Measurements from ENCODE around the gene TMX4.

Gene TMX4

GRCh38 chr20:7940341-7940740, 79.2 kb downstream of the TMX4 start, which contains the start of gene HAO1:
Gene HAO1 (minus strand): TSS chr20:7940458. CDS start chr20:7940422, 36 bp downstream.
- no peaks in the 10 kb centered on the region for H3K27me3 ChIP-seq (ENCODE audit: control insufficient read depth, insufficient read depth, low read length)
- H3K36me3 ChIP-seq (ENCODE audit: control insufficient read depth, insufficient read depth, low read length), result no peaks in the 10 kb centered on the region
- H3K9me3 ChIP-seq (ENCODE audit: control insufficient read depth, low read length), result no peaks in the 10 kb centered on the region
- H3K4me3 ChIP-seq (ENCODE audit: low read length), result no peak within 1 kb of the TSS
- no peak within 1 kb of the TSS for H3K9ac ChIP-seq (ENCODE audit: low read length)
- H3K4me1 ChIP-seq (ENCODE audit: control insufficient read depth, insufficient read depth, low read length), result no peaks in the 10 kb centered on the region

- H3K4me3 ChIP-seq (ENCODE audit: low read length), result no peak overlapping the region
- H3K9me3 ChIP-seq (ENCODE audit: control insufficient read depth, low read length), result no peaks in the 10 kb centered on the region
- H3K9ac ChIP-seq (ENCODE audit: low read length), result no peak overlapping the region
- no peaks in the 10 kb centered on the region for H3K36me3 ChIP-seq (ENCODE audit: control insufficient read depth, insufficient read depth, low read length)
- no peaks in the 10 kb centered on the region for H3K27me3 ChIP-seq (ENCODE audit: control insufficient read depth, insufficient read depth, low read length)
- H3K4me1 ChIP-seq (ENCODE audit: control insufficient read depth, insufficient read depth, low read length), result no peaks in the 10 kb centered on the region
Observed at GRCh38 chr20:7939663-7940062, 79.9 kb downstream of the TMX4 start.

- H3K4me3 ChIP-seq (ENCODE audit: low read length), result no peak overlapping the region
- no peak overlapping the region for H3K9ac ChIP-seq (ENCODE audit: low read length)
- H3K27me3 ChIP-seq (ENCODE audit: control insufficient read depth, insufficient read depth, low read length), result no peaks in the 10 kb centered on the region
- H3K36me3 ChIP-seq (ENCODE audit: control insufficient read depth, insufficient read depth, low read length), result no peaks in the 10 kb centered on the region
- H3K4me1 ChIP-seq (ENCODE audit: control insufficient read depth, insufficient read depth, low read length), result no peaks in the 10 kb centered on the region
- no peaks in the 10 kb centered on the region for H3K9me3 ChIP-seq (ENCODE audit: control insufficient read depth, low read length)
Observed at GRCh38 chr20:7938058-7938457, 81.5 kb downstream of the TMX4 start.

- H3K9me3 ChIP-seq (ENCODE audit: control insufficient read depth, low read length), result no peaks in the 10 kb centered on the region
- H3K4me1 ChIP-seq (ENCODE audit: control insufficient read depth, insufficient read depth, low read length), result no peaks in the 10 kb centered on the region
- H3K27me3 ChIP-seq (ENCODE audit: control insufficient read depth, insufficient read depth, low read length), result no peaks in the 10 kb centered on the region
- no peak overlapping the region for H3K9ac ChIP-seq (ENCODE audit: low read length)
- H3K36me3 ChIP-seq (ENCODE audit: control insufficient read depth, insufficient read depth, low read length), result no peaks in the 10 kb centered on the region
- H3K4me3 ChIP-seq (ENCODE audit: low read length), result no peak overlapping the region
Observed at GRCh38 chr20:7937328-7937727, 82.2 kb downstream of the TMX4 start.

GRCh38 chr20:7935027-7935551, 84.5 kb downstream of the TMX4 start:
- Histone ChIP-seq H3K36me3 (ENCODE audit: control insufficient read depth, insufficient read depth, low read length) (no peaks in the 10 kb centered on the region), H3K4me1 (ENCODE audit: control insufficient read depth, insufficient read depth, low read length) (no peaks in the 10 kb centered on the region), H3K27me3 (ENCODE audit: control insufficient read depth, insufficient read depth, low read length) (no peaks in the 10 kb centered on the region), H3K4me3 (ENCODE audit: low read length) (no peak overlapping the region), H3K9me3 (ENCODE audit: control insufficient read depth, low read length) (no peaks in the 10 kb centered on the region), H3K9ac (ENCODE audit: low read length) (no peak overlapping the region)

- Histone ChIP-seq H3K27me3 (ENCODE audit: control insufficient read depth, insufficient read depth, low read length) (no peaks in the 10 kb centered on the region), H3K4me1 (ENCODE audit: control insufficient read depth, insufficient read depth, low read length) (no peaks in the 10 kb centered on the region), H3K4me3 (ENCODE audit: low read length) (no peak overlapping the region), H3K9ac (ENCODE audit: low read length) (no peak overlapping the region), H3K36me3 (ENCODE audit: control insufficient read depth, insufficient read depth, low read length) (no peaks in the 10 kb centered on the region), H3K9me3 (ENCODE audit: control insufficient read depth, low read length) (no peaks in the 10 kb centered on the region)
Observed at GRCh38 chr20:7933346-7933745, 86.2 kb downstream of the TMX4 start.

GRCh38 chr20:7930343-7930742, 89.2 kb downstream of the TMX4 start:
- Histone ChIP-seq H3K36me3 (ENCODE audit: control insufficient read depth, insufficient read depth, low read length) (no peaks in the 10 kb centered on the region), H3K27me3 (ENCODE audit: control insufficient read depth, insufficient read depth, low read length) (no peaks in the 10 kb centered on the region)

More at GRCh38 chr20:7930343-7930742, 89.2 kb downstream of the TMX4 start:
- Histone ChIP-seq H3K9me3 (ENCODE audit: control insufficient read depth, low read length) (no peaks in the 10 kb centered on the region), H3K4me3 (ENCODE audit: low read length) (no peak overlapping the region), H3K9ac (ENCODE audit: low read length) (no peak overlapping the region), H3K4me1 (ENCODE audit: control insufficient read depth, insufficient read depth, low read length) (no peaks in the 10 kb centered on the region)

Measured in mucosa of stomach (tissue), 1 donor.